ENCODE data around the gene MAPKAPK2. TPM values are rescaled to one million over a fixed set of nuclear protein-coding genes. Genes with fewer than 3 reads are reported as not detected.

The MAPKAPK2 gene
- total and polyA plus RNA-seq, 7 donors, result 32.1 to 61.4 (median 39.3) TPM

DNA sequence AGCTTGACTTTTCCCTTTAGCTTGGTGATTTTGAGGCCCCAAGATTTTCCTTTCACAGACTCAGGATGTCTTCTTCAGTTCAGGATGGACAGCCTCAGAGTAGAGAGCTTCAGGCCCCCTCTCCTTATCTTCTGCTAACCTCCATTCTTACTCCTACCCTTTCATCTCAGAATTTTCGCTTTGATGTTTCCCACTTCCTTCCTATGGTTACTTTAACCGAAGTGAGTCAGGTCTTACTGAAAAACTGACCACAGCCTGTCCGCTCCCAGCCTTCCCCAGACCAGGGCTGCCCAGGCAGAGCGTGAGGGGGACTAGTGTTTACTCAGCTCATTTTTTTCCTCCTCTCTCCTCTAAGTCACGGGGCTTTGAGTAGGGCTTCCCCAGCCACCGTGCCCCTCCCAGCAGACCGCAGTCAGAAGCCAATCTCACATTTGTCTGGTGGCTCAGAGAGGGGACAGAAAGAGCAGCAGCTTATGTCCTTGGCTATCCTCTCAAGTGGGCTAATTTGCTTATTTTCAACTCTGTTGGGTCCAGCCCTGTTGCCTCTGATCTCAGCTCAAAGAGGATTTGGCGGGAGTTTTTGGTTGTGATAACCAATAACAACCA lies 81.6 kb downstream of the MAPKAPK2 start:
- WGBS, 2 donors, result 28 to 59% methylated on average over 8 of the region's 8 CpGs
- H3K4me3 ChIP-seq, result no peak overlapping the region
- no peak overlapping the region for H3K27ac ChIP-seq
- no peaks in the 10 kb centered on the region for H3K27me3 ChIP-seq
- H3K36me3 ChIP-seq, result no peaks in the 10 kb centered on the region
- no peaks in the 10 kb centered on the region for H3K4me1 ChIP-seq
- TF ChIP-seq POLR2A (IDR thresholded peaks at IDR 0.05) (no peak), EP300 (IDR thresholded peaks at IDR 0.05) (no peak), POLR2AphosphoS5 (IDR thresholded peaks at IDR 0.05) (peak in 2 of 4 donors; percentile 5 to 50)
- TF ChIP-seq, protein P1, sequence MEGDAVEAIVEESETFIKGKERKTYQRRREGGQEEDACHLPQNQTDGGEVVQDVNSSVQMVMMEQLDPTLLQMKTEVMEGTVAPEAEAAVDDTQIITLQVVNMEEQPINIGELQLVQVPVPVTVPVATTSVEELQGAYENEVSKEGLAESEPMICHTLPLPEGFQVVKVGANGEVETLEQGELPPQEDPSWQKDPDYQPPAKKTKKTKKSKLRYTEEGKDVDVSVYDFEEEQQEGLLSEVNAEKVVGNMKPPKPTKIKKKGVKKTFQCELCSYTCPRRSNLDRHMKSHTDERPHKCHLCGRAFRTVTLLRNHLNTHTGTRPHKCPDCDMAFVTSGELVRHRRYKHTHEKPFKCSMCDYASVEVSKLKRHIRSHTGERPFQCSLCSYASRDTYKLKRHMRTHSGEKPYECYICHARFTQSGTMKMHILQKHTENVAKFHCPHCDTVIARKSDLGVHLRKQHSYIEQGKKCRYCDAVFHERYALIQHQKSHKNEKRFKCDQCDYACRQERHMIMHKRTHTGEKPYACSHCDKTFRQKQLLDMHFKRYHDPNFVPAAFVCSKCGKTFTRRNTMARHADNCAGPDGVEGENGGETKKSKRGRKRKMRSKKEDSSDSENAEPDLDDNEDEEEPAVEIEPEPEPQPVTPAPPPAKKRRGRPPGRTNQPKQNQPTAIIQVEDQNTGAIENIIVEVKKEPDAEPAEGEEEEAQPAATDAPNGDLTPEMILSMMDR (IDR thresholded peaks at IDR 0.05), result no peak
- DNase-seq, result peak; percentile 77
- intact Hi-C loops (cut with DNase I), result no loop called here
- no peaks in the 10 kb centered on the region for H3K9me3 ChIP-seq

DNA sequence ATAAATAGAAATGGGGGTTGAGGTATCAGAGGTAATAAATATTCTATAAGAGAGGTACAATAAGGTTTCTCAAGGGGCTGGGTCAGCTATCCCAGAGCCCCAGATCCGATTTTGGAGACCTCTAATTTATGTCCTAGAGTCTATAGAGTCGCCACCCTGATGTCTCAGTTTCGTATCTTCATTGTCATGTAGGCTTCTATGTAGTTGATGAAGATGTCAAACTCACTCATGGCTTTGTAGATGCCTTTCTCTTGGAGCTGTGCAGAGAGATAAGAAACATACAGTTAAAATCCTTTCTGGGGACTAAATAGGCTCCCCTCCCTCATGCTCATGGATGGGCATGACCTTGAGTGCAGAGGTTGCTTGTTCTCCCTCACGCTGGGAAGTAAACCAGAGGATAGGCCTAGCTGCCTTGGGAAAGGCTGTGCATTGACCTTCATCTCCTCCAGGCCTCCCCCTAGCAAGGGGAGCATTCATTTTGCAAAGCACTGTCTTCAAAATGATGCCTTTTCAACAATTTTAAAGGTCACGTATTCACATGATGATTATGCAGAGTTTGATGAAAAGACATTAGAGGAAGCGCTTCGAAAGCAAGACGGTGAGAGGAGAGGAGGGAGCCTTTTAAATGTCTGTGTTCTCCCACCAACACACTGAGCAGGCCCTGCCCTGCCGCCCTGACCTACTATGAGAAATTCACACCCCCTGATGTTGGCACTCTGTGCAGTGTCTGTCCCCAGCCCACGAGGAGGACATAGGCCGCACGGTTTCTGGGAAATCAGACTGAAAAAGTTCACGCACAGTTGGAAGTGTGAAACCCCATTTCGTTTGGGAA lies 84.0 kb downstream of the MAPKAPK2 start:
- Histone ChIP-seq H3K4me3 (no peak overlapping the region), H3K27ac (no peak overlapping the region)

DNA sequence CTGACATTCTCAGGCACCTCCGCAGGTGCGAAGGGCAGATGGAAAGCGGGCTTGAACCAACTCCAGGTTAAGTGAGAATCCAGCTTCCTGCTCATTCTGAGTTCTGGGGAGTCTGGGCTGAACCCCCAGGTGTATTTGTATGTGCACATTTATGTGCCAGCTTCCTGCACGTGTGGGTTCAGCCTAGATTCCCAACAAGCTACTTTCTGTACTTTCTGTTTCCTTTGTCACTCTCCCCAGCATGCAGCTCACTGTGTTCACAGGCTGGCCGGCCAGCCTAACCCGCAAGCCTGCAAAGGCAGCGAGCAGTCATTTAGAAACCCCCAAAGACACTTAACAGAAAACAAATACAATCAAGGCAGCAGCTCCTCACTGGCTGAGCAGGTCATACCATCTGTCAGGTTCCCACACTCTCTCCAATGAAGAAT lies 84.6 kb downstream of the MAPKAPK2 start:
- WGBS, 2 donors, result 62 to 80% methylated on average over 7 of the region's 7 CpGs

More for the DNA sequence above, 84.0 kb downstream of the MAPKAPK2 start:
- H3K4me1 ChIP-seq, result no peaks in the 10 kb centered on the region
- TF ChIP-seq EP300 (IDR thresholded peaks at IDR 0.05) (no peak), POLR2AphosphoS5 (IDR thresholded peaks at IDR 0.05) (no peak), POLR2A (IDR thresholded peaks at IDR 0.05) (no peak)
- TF ChIP-seq, protein P1 (IDR thresholded peaks at IDR 0.05), result no peak
- no peaks in the 10 kb centered on the region for H3K36me3 ChIP-seq
- no peaks in the 10 kb centered on the region for H3K27me3 ChIP-seq
- no peaks in the 10 kb centered on the region for H3K9me3 ChIP-seq
- intact Hi-C loops (cut with DNase I), result no loop called here
- 70 to 79% methylated on average over 14 of the region's 14 CpGs for WGBS, 2 donors
- no peak for DNase-seq

DNA sequence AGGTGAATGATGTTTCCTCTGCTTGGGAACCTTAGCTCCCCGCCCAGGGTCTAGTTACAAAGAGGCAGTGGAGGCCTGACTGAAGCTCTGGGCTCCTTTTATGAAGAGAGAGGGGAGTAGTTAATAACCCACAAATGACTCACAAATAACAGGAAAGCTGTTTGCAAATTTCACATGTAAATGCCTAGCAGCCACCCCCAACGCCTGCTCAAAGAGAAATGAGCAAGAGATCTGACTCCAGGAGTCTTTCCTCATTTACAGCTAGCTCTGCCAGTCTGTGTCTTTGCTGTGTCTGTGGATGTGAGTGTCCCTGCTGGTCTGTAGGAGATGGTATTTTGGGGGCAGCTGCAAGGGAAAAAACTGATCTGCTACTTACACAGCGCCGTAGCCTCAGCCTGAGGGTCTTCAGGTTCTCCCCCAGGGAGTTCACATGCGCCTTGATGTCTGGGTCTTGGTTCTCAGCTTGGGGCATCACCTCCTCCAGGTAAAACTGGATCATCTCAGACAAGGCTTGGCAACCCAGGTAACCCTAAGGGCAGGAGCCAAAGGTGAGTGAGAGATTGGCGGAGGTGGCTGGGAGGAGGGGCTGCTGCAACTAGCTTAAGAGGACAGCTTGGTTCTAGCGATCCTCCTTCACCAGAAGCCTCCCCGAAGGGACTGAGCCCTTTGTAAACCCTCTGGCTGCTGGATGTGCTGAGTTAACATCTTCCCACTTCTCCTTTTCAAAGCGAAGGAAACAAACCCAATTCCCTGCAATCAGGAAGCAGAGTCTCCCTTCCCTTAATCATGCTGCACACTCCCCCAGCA lies 86.0 kb downstream of the MAPKAPK2 start, which contains the start of gene IL19:
IL19 (plus strand) TSS at position 243 of the 807 bp plus-strand sequence. CDS start 65,890 bp downstream, outside the sequence.
- Histone ChIP-seq H3K36me3 (no peaks in the 10 kb centered on the region), H3K4me3 (peak within 1 kb of the TSS in 2 of 4 donors; percentile 8 to 20), H3K27me3 (peaks cover 0 to 4% (median 0%) of the 10 kb centered on the region in 3 donors), H3K4me1 (no peaks in the 10 kb centered on the region), H3K27ac (peak within 1 kb of the TSS; percentile 15 to 49 (median 36)), H3K9me3 (no peaks in the 10 kb centered on the region)
- TF ChIP-seq POLR2A (IDR thresholded peaks at IDR 0.05) (no peak), EP300 (IDR thresholded peaks at IDR 0.05) (no peak), POLR2AphosphoS5 (IDR thresholded peaks at IDR 0.05) (peak; percentile 23 to 51 (median 44))
- TF ChIP-seq, protein P1 (IDR thresholded peaks at IDR 0.05), result no peak
- intact Hi-C loops (cut with DNase I), result no loop called here
- peak; percentile 64 for DNase-seq
- 59 to 60% methylated on average over 9 of the region's 9 CpGs for WGBS, 2 donors

More for the DNA sequence above, 84.6 kb downstream of the MAPKAPK2 start:
- H3K9me3 ChIP-seq, result no peaks in the 10 kb centered on the region
- intact Hi-C loops (cut with DNase I), result no loop called here
- H3K4me3 ChIP-seq, result peak overlapping the region in 1 of 4 donors; percentile 20
- TF ChIP-seq POLR2A (IDR thresholded peaks at IDR 0.05), result no peak
- TF ChIP-seq EP300 (IDR thresholded peaks at IDR 0.05), result no peak
- H3K4me1 ChIP-seq, result no peaks in the 10 kb centered on the region
- H3K27ac ChIP-seq, result no peak overlapping the region
- no peak for DNase-seq
- no peaks in the 10 kb centered on the region for H3K36me3 ChIP-seq
- H3K27me3 ChIP-seq, result peaks cover 0 to 4% (median 0%) of the 10 kb centered on the region in 3 donors

All from sigmoid colon (tissue), 7 donors.